ENCODE measurements around the gene SCP2.
"Not testable (repeated sequence)": the region's sequence is repeated elsewhere in the genome, so short reads cannot be mapped to it uniquely, and the experiment has no call there.

The SCP2 gene

GRCh38 chr1:52955129-52955970 is 28.3 kb downstream of the SCP2 start:
- Histone ChIP-seq H4K20me1 (ENCODE audit: insufficient read depth, low read length, poor library complexity, severe bottlenecking) (no peaks in the 10 kb centered on the region), H2AFZ (ENCODE audit: low read length) (no peak overlapping the region), H3K9ac (ENCODE audit: low read depth, low read length, poor library complexity, severe bottlenecking) (no peak overlapping the region), H3K4me2 (ENCODE audit: low read depth, low read length, poor library complexity, severe bottlenecking) (no peak overlapping the region), H3K9me2 (replicated peaks; ENCODE audit: low read depth, low read length) (no peaks in the 10 kb centered on the region), H3K79me2 (ENCODE audit: insufficient read depth, low read length) (no peaks in the 10 kb centered on the region), H3K4me3 (ENCODE audit: low read length, poor library complexity, severe bottlenecking) (no peak overlapping the region), H3K27me3 (ENCODE audit: insufficient read depth, low read length, poor library complexity, severe bottlenecking) (peaks cover 4% of the 10 kb centered on the region), H3F3A (ENCODE audit: low read depth) (no peaks in the 10 kb centered on the region), H3K4me1 (ENCODE audit: insufficient read depth, low read length, poor library complexity, severe bottlenecking) (peaks cover 4% of the 10 kb centered on the region), H3K36me3 (ENCODE audit: insufficient read depth, low read length) (no peaks in the 10 kb centered on the region), H3K9me3 (ENCODE audit: insufficient read depth, low read depth, low read length) (no peaks in the 10 kb centered on the region)
- no peak for TF ChIP-seq EZH2phosphoT487 (IDR thresholded peaks at IDR 0.05; ENCODE audit: borderline replicate concordance)
- TF ChIP-seq, protein P1, sequence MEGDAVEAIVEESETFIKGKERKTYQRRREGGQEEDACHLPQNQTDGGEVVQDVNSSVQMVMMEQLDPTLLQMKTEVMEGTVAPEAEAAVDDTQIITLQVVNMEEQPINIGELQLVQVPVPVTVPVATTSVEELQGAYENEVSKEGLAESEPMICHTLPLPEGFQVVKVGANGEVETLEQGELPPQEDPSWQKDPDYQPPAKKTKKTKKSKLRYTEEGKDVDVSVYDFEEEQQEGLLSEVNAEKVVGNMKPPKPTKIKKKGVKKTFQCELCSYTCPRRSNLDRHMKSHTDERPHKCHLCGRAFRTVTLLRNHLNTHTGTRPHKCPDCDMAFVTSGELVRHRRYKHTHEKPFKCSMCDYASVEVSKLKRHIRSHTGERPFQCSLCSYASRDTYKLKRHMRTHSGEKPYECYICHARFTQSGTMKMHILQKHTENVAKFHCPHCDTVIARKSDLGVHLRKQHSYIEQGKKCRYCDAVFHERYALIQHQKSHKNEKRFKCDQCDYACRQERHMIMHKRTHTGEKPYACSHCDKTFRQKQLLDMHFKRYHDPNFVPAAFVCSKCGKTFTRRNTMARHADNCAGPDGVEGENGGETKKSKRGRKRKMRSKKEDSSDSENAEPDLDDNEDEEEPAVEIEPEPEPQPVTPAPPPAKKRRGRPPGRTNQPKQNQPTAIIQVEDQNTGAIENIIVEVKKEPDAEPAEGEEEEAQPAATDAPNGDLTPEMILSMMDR (conservative IDR thresholded peaks at IDR 0.05; ENCODE audit: low read length): no peak

DNA sequence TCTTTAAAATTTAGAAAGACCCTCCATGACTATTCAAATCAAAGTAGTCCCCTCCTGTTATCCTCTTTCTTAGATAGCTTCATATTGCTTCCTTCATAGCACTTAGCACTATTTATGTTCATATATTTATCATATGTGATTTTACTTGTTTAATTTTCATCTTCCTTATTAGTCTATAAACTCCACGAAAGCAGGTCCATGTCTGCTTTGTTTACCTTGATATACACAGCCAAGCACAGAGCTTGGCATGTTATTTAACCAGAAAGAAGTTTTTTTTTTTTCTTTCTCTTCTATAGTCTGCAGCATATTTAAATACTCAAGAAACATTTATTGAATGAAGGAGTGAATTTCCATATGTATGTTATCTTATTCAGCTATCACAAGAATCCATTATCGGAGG is 36.0 kb downstream of the SCP2 start:
- H3K4me2 ChIP-seq (ENCODE audit: low read depth, low read length, poor library complexity, severe bottlenecking): no peak overlapping the region
- H3K79me2 ChIP-seq (ENCODE audit: insufficient read depth, low read length): no peaks in the 10 kb centered on the region
- no peaks in the 10 kb centered on the region for H3F3A ChIP-seq (ENCODE audit: low read depth)
- H3K36me3 ChIP-seq (ENCODE audit: insufficient read depth, low read length): no peaks in the 10 kb centered on the region
- no peaks in the 10 kb centered on the region for H3K9me2 ChIP-seq (replicated peaks; ENCODE audit: low read depth, low read length)
- no peak overlapping the region for H3K4me3 ChIP-seq (ENCODE audit: low read length, poor library complexity, severe bottlenecking)
- TF ChIP-seq, protein P1 (conservative IDR thresholded peaks at IDR 0.05; ENCODE audit: low read length): no peak
- no peak for TF ChIP-seq EZH2phosphoT487 (IDR thresholded peaks at IDR 0.05; ENCODE audit: borderline replicate concordance)
- no peaks in the 10 kb centered on the region for H3K27me3 ChIP-seq (ENCODE audit: insufficient read depth, low read length, poor library complexity, severe bottlenecking)
- H3K4me1 ChIP-seq (ENCODE audit: insufficient read depth, low read length, poor library complexity, severe bottlenecking): no peaks in the 10 kb centered on the region
- no peak overlapping the region for H2AFZ ChIP-seq (ENCODE audit: low read length)
- no peaks in the 10 kb centered on the region for H4K20me1 ChIP-seq (ENCODE audit: insufficient read depth, low read length, poor library complexity, severe bottlenecking)
- no peaks in the 10 kb centered on the region for H3K9me3 ChIP-seq (ENCODE audit: insufficient read depth, low read depth, low read length)
- H3K9ac ChIP-seq (ENCODE audit: low read depth, low read length, poor library complexity, severe bottlenecking): no peak overlapping the region

DNA sequence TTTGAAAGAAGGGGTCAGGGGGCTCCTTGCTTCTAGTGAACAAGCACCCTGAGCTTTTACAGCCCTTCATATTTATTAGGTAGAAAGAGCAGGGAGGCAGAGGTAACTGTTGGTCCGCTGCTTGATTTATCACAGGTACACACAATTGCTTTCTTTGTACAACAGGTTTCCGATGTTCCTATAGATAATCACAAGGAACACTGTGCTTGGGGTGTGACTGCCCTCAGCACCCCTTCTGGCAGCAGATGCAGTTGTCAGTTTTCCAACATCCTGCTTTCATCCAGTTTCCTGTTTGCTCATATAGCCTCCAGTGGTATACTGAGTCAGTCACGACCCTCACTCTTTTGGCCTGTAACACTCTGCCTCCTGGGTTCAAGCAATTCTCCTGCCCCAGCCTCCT is 40.6 kb downstream of the SCP2 start:
- Histone ChIP-seq H3K27me3 (ENCODE audit: insufficient read depth, low read length, poor library complexity, severe bottlenecking) (no peaks in the 10 kb centered on the region), H3K4me3 (ENCODE audit: low read length, poor library complexity, severe bottlenecking) (no peak overlapping the region), H3F3A (ENCODE audit: low read depth) (no peaks in the 10 kb centered on the region), H3K9ac (ENCODE audit: low read depth, low read length, poor library complexity, severe bottlenecking) (no peak overlapping the region), H3K36me3 (ENCODE audit: insufficient read depth, low read length) (no peaks in the 10 kb centered on the region), H3K4me2 (ENCODE audit: low read depth, low read length, poor library complexity, severe bottlenecking) (no peak overlapping the region), H3K4me1 (ENCODE audit: insufficient read depth, low read length, poor library complexity, severe bottlenecking) (no peaks in the 10 kb centered on the region), H4K20me1 (ENCODE audit: insufficient read depth, low read length, poor library complexity, severe bottlenecking) (no peaks in the 10 kb centered on the region), H3K79me2 (ENCODE audit: insufficient read depth, low read length) (no peaks in the 10 kb centered on the region), H2AFZ (ENCODE audit: low read length) (no peak overlapping the region), H3K9me3 (ENCODE audit: insufficient read depth, low read depth, low read length) (no peaks in the 10 kb centered on the region), H3K9me2 (replicated peaks; ENCODE audit: low read depth, low read length) (no peaks in the 10 kb centered on the region)
- TF ChIP-seq EZH2phosphoT487 (IDR thresholded peaks at IDR 0.05; ENCODE audit: borderline replicate concordance): no peak
- TF ChIP-seq, protein P1 (conservative IDR thresholded peaks at IDR 0.05; ENCODE audit: low read length): no peak

DNA sequence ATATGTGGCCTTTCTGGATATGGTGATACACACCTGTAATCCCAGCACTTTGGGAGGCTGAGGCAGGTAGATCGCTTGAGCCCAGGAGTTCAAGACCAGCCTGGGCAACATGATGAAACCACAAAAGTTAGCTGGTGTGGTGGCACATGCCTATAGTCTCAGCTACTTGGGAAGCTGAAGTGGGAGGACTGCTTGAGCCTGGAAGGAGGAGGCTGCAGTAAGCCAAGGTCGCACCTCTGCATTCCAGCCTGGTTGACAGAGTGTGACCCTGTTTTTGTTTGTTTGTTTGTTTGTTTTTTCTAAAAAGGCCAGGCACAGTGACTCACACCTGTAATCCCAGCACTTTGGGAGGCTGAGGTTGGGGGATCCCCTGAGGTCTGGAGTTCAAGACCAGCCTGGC is 42.2 kb downstream of the SCP2 start:
- not testable (repeated sequence) for H3K4me3 ChIP-seq (ENCODE audit: low read length, poor library complexity, severe bottlenecking); H3K4me2 ChIP-seq (ENCODE audit: low read depth, low read length, poor library complexity, severe bottlenecking); H3K79me2 ChIP-seq (ENCODE audit: insufficient read depth, low read length); H3F3A ChIP-seq (ENCODE audit: low read depth); H3K4me1 ChIP-seq (ENCODE audit: insufficient read depth, low read length, poor library complexity, severe bottlenecking); H4K20me1 ChIP-seq (ENCODE audit: insufficient read depth, low read length, poor library complexity, severe bottlenecking); H2AFZ ChIP-seq (ENCODE audit: low read length); H3K36me3 ChIP-seq (ENCODE audit: insufficient read depth, low read length); H3K27me3 ChIP-seq (ENCODE audit: insufficient read depth, low read length, poor library complexity, severe bottlenecking); H3K9ac ChIP-seq (ENCODE audit: low read depth, low read length, poor library complexity, severe bottlenecking); H3K9me3 ChIP-seq (ENCODE audit: insufficient read depth, low read depth, low read length); H3K9me2 ChIP-seq (replicated peaks; ENCODE audit: low read depth, low read length)

All from Loucy (cell line).